Trophoblast cell (in vitro differentiated cells and primary cell): Measurements from ENCODE around the gene AP4E1.

Source experiments
- DNase-seq, 2 donors: peaks; one replicate each; pipeline ENCODE4 v3.0.0-alpha.2; 2016
- H2AFZ ChIP-seq: 2 replicates; pipeline ENCODE4 v1.6.1; 2013; ENCODE audit warnings: low read length, moderate library complexity, mild to moderate bottlenecking; ENCODE audit not compliant: insufficient read depth, poor library complexity
- H2AK5ac ChIP-seq: 2 replicates; pipeline ENCODE4 v1.6.1; 2013; ENCODE audit warnings: mild to moderate bottlenecking, low read length
- H2BK120ac ChIP-seq: 2 replicates; pipeline ENCODE4 v1.6.1; 2013; ENCODE audit warnings: low read length, mild to moderate bottlenecking, moderate library complexity; ENCODE audit not compliant: insufficient read depth, poor library complexity
- H2BK12ac ChIP-seq: 2 replicates; pipeline ENCODE4 v1.6.1; 2013; ENCODE audit warnings: mild to moderate bottlenecking, low read length, moderate library complexity
- H2BK5ac ChIP-seq: 2 replicates; pipeline ENCODE4 v1.6.1; 2013; ENCODE audit warnings: low read length, low read depth, moderate library complexity, mild to moderate bottlenecking; ENCODE audit not compliant: poor library complexity
- H3K14ac ChIP-seq: 2 replicates; pipeline ENCODE4 v1.6.1; 2013; ENCODE audit warnings: mild to moderate bottlenecking, low read length
- H3K18ac ChIP-seq: 2 replicates; pipeline ENCODE4 v1.6.1; 2013; ENCODE audit warnings: mild to moderate bottlenecking, low read length
- H3K23ac ChIP-seq: 2 replicates; pipeline ENCODE4 v1.6.1; 2013; ENCODE audit warnings: low read length
- H3K27ac ChIP-seq: 2 replicates; pipeline ENCODE4 v1.5.1; 2013; ENCODE audit warnings: low read depth, mild to moderate bottlenecking, inconsistent platforms, low read length, moderate library complexity
- H3K27me3 ChIP-seq: 2 replicates; pipeline ENCODE4 v1.6.1; 2013; ENCODE audit warnings: inconsistent platforms, mild to moderate bottlenecking, low read length, moderate library complexity; ENCODE audit not compliant: insufficient read depth
- H3K36me3 ChIP-seq, 2 experiments: 1 replicate in 1 of 2; 2 replicates in 1 of 2; pipeline ENCODE4 v1.6.1; 2013; ENCODE audit warnings: low read length in 2 of 2, mild to moderate bottlenecking in 2 of 2, moderate library complexity in 1 of 2; ENCODE audit not compliant: insufficient read depth in 2 of 2, control insufficient read depth in 1 of 2
- H3K4ac ChIP-seq: 2 replicates; pipeline ENCODE4 v1.6.1; 2013; ENCODE audit warnings: low read depth, mild to moderate bottlenecking, low read length, moderate library complexity
- H3K4me1 ChIP-seq, 2 experiments: 1 replicate in 1 of 2; 2 replicates in 1 of 2; pipeline ENCODE4 v1.6.1; 2013; ENCODE audit warnings: low read length in 2 of 2, mild to moderate bottlenecking in 2 of 2, moderate library complexity in 1 of 2; ENCODE audit not compliant: insufficient read depth in 2 of 2, control insufficient read depth in 1 of 2
- H3K4me2 ChIP-seq: 2 replicates; pipeline ENCODE4 v1.6.1; 2013; ENCODE audit warnings: inconsistent platforms, mild to moderate bottlenecking, low read length, moderate library complexity
- H3K4me3 ChIP-seq: 2 replicates; pipeline ENCODE4 v1.5.1; 2013; ENCODE audit warnings: mild to moderate bottlenecking, low read depth, low read length, inconsistent platforms
- H3K79me1 ChIP-seq: one replicate; pipeline ENCODE4 v1.6.1; 2013; ENCODE audit warnings: low read length
- H3K79me2 ChIP-seq: 2 replicates; pipeline ENCODE4 v1.6.1; 2013; ENCODE audit warnings: low read length, mild to moderate bottlenecking; ENCODE audit not compliant: control insufficient read depth, insufficient read depth, poor library complexity
- H3K9ac ChIP-seq: 2 replicates; pipeline ENCODE4 v1.6.1; 2013; ENCODE audit warnings: mild to moderate bottlenecking, low read length
- H3K9me3 ChIP-seq: 2 replicates; pipeline ENCODE4 v1.6.1; 2013; ENCODE audit warnings: low read depth, mild to moderate bottlenecking, control low read depth, inconsistent platforms, low read length; ENCODE audit not compliant: insufficient read depth
- H4K12ac ChIP-seq: 2 replicates; pipeline ENCODE4 v1.6.1; 2013; ENCODE audit warnings: low read depth, mild to moderate bottlenecking, low read length, moderate library complexity
- H4K8ac ChIP-seq: 2 replicates; pipeline ENCODE4 v1.6.1; 2013; ENCODE audit warnings: low read depth, mild to moderate bottlenecking, low read length, moderate library complexity
- H4K91ac ChIP-seq: one replicate; pipeline ENCODE4 v1.6.1; 2013; ENCODE audit warnings: low read depth, mild to moderate bottlenecking, low read length, moderate library complexity
- WGBS: extraction: QIAGEN DNeasy Blood & Tissue Kit; methylation state at CpG from one replicate; pipeline ENCODE4 v1.1.7; 2013; ENCODE audit warnings: missing lambda C conversion rate; ENCODE audit not compliant: insufficient read length, insufficient coverage; ENCODE audit errors: extremely low coverage; 5-methylcytosine and 5-hydroxymethylcytosine counted together

The AP4E1 gene

GRCh38 chr15:51048308-51048707, 139.8 kb downstream of the AP4E1 start:
- Histone ChIP-seq H2BK12ac (no peak overlapping the region), H3K79me2 (no peaks in the 10 kb centered on the region), H3K14ac (no peak overlapping the region), H4K12ac (no peak overlapping the region), H3K4me1 (peaks cover 0 to 3% of the 10 kb centered on the region in 2 experiments), H3K27me3 (no peaks in the 10 kb centered on the region), H3K4me2 (no peak overlapping the region), H2BK120ac (no peak overlapping the region), H4K91ac (no peak overlapping the region), H3K9me3 (no peaks in the 10 kb centered on the region), H3K27ac (no peak overlapping the region), H3K23ac (no peak overlapping the region), H3K36me3 (no peaks in the 10 kb centered on the region), H3K9ac (no peak overlapping the region), H3K4ac (no peak overlapping the region), H3K4me3 (no peak overlapping the region), H2AK5ac (no peak overlapping the region), H4K8ac (no peak overlapping the region), H2BK5ac (no peak overlapping the region), H2AFZ (no peak overlapping the region), H3K79me1 (no peaks in the 10 kb centered on the region), H3K18ac (no peak overlapping the region)
- DNase-seq: no peak

DNA sequence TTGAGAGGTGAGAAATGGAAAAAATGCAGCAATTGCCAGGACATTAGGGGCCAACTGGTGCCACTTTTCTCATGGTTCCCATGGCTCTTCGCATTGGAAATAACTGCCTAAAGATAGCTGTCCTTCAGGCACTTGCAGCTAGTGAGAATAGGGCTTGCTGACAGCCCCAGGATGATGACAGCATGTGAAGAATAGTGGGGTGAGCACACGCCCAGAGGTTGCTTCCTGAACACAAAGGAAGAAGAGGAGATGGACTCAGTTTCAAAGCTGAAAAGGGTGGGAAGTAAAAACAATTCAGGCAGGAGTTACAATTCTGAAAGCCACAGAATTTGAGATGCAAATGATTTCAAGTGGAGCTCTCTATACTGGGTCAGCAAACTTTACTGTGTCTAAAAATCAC, 140.6 kb downstream of the AP4E1 start:
- Histone ChIP-seq H4K12ac (no peak overlapping the region), H3K79me1 (no peaks in the 10 kb centered on the region), H2AK5ac (no peak overlapping the region), H3K27ac (no peak overlapping the region), H2AFZ (no peak overlapping the region), H4K8ac (no peak overlapping the region), H3K79me2 (no peaks in the 10 kb centered on the region), H3K36me3 (no peaks in the 10 kb centered on the region), H3K18ac (no peak overlapping the region), H3K4me1 (peaks cover 0 to under 1% of the 10 kb centered on the region in 2 experiments), H3K27me3 (no peaks in the 10 kb centered on the region), H3K23ac (no peak overlapping the region), H4K91ac (no peak overlapping the region), H3K4me3 (no peak overlapping the region), H3K4ac (no peak overlapping the region), H3K14ac (no peak overlapping the region), H2BK12ac (no peak overlapping the region), H3K9ac (no peak overlapping the region), H2BK120ac (no peak overlapping the region), H2BK5ac (no peak overlapping the region), H3K4me2 (no peak overlapping the region), H3K9me3 (no peaks in the 10 kb centered on the region)
- no peak for DNase-seq
- WGBS: no CpG with 5 or more reads among the region's 2 CpGs

DNA sequence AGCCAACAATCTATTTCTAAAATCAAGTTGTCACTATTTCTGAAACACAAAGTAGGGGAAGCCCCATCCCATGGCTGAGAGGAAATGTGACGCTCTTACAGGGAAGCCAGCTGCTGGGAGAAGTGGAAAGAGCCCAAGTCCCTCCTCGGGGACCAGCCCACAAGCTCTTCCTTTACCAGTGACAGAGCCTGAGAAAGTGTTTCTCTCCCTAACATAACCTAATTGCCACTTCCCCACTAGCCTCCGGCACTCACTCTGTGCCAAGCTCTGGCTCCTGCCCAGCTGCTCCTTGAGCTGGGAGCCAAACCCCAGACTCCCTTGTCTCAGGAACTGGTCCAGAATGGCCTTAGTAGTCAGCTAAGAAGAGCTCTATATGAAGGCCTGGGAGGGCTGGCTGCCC, 143.3 kb downstream of the AP4E1 start:
- no peak overlapping the region for H3K4ac ChIP-seq
- no peak overlapping the region for H3K27ac ChIP-seq
- H3K4me1 ChIP-seq: no peaks in the 10 kb centered on the region
- no peaks in the 10 kb centered on the region for H3K79me1 ChIP-seq
- H4K8ac ChIP-seq: no peak overlapping the region
- no peaks in the 10 kb centered on the region for H3K9me3 ChIP-seq
- H2BK120ac ChIP-seq: no peak overlapping the region
- WGBS: no CpG with 5 or more reads among the region's 3 CpGs
- H3K27me3 ChIP-seq: no peaks in the 10 kb centered on the region
- no peak overlapping the region for H3K4me2 ChIP-seq
- no peak overlapping the region for H3K9ac ChIP-seq
- H4K91ac ChIP-seq: no peak overlapping the region
- no peak overlapping the region for H4K12ac ChIP-seq
- H2AK5ac ChIP-seq: no peak overlapping the region
- H3K18ac ChIP-seq: no peak overlapping the region
- H2BK12ac ChIP-seq: no peak overlapping the region
- H3K4me3 ChIP-seq: no peak overlapping the region
- DNase-seq: no peak
- H3K79me2 ChIP-seq: no peaks in the 10 kb centered on the region
- no peak overlapping the region for H2BK5ac ChIP-seq
- no peak overlapping the region for H3K14ac ChIP-seq
- no peak overlapping the region for H3K23ac ChIP-seq
- no peaks in the 10 kb centered on the region for H3K36me3 ChIP-seq
- H2AFZ ChIP-seq: no peak overlapping the region

DNA sequence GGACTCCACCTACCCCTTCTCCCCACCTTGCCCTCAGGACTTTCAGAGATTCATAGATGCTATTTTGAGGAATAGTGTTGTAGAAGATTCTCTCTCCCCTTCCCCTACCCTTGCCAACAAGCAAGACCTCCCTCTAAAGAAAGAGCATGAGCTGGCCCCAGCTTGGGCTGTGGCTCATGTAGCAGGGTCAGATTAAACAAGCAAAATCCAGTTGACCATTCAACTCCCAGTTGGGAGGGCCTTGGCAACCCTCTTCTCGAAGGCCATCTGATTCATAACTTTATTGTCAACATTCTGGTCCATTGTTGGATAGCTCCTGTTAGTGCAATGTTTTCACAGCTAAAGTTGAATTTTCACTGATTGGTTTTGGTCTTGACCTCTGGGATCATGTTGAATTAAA, 145.1 kb downstream of the AP4E1 start:
- no peaks in the 10 kb centered on the region for H3K9me3 ChIP-seq
- no peak overlapping the region for H3K9ac ChIP-seq
- H3K4me3 ChIP-seq: no peak overlapping the region
- no peak overlapping the region for H3K4me2 ChIP-seq
- no peak overlapping the region for H2BK5ac ChIP-seq
- H3K36me3 ChIP-seq: no peaks in the 10 kb centered on the region
- H3K14ac ChIP-seq: no peak overlapping the region
- H4K12ac ChIP-seq: no peak overlapping the region
- H4K91ac ChIP-seq: no peak overlapping the region
- no peak overlapping the region for H3K4ac ChIP-seq
- no peak overlapping the region for H3K23ac ChIP-seq
- WGBS: no CpG with 5 or more reads among the region's 1 CpG
- no peaks in the 10 kb centered on the region for H3K4me1 ChIP-seq
- H3K79me1 ChIP-seq: no peaks in the 10 kb centered on the region
- no peak overlapping the region for H3K18ac ChIP-seq
- DNase-seq: no peak
- no peaks in the 10 kb centered on the region for H3K27me3 ChIP-seq
- H3K79me2 ChIP-seq: no peaks in the 10 kb centered on the region
- no peak overlapping the region for H4K8ac ChIP-seq
- H3K27ac ChIP-seq: no peak overlapping the region
- no peak overlapping the region for H2BK12ac ChIP-seq
- no peak overlapping the region for H2AK5ac ChIP-seq
- no peak overlapping the region for H2AFZ ChIP-seq
- no peak overlapping the region for H2BK120ac ChIP-seq
